ENCODE measurements around the gene TTC23.

The TTC23 gene

GRCh38 chr15:99132122-99132521 is 117.3 kb downstream of the TTC23 start:
- no peak for DNase-seq (ENCODE audit: low read depth)
- H3K4me3 ChIP-seq (ENCODE audit: low read depth, low read length): no peak overlapping the region
- TF ChIP-seq CTCF (IDR thresholded peaks at IDR 0.05; ENCODE audit: low read depth, low read length): no peak
- no peak for TF ChIP-seq MAX (IDR thresholded peaks at IDR 0.05; ENCODE audit: low read depth, low read length)
- TF ChIP-seq POLR2A (IDR thresholded peaks at IDR 0.05; ENCODE audit: extremely low read depth, insufficient read length): no peak
- no peak for TF ChIP-seq MYC (IDR thresholded peaks at IDR 0.05; ENCODE audit: low read depth, low read length)

- H3K4me3 ChIP-seq (ENCODE audit: low read depth, low read length): no peak overlapping the region
- DNase-seq (ENCODE audit: low read depth): no peak
- TF ChIP-seq MYC (IDR thresholded peaks at IDR 0.05; ENCODE audit: low read depth, low read length): no peak
- TF ChIP-seq POLR2A (IDR thresholded peaks at IDR 0.05; ENCODE audit: extremely low read depth, insufficient read length): no peak
Measured at GRCh38 chr15:99131441-99132023, 117.8 kb downstream of the TTC23 start.

- no peak overlapping the region for H3K4me3 ChIP-seq (ENCODE audit: low read depth, low read length)
- TF ChIP-seq POLR2A (IDR thresholded peaks at IDR 0.05; ENCODE audit: extremely low read depth, insufficient read length) (no peak), MYC (IDR thresholded peaks at IDR 0.05; ENCODE audit: low read depth, low read length) (no peak), CTCF (IDR thresholded peaks at IDR 0.05; ENCODE audit: low read depth, low read length) (no peak), MAX (IDR thresholded peaks at IDR 0.05; ENCODE audit: low read depth, low read length) (no peak)
Measured at GRCh38 chr15:99130765-99131440, 118.5 kb downstream of the TTC23 start.

GRCh38 chr15:99130314-99130713 is 119.1 kb downstream of the TTC23 start:
- no peak overlapping the region for H3K4me3 ChIP-seq (ENCODE audit: low read depth, low read length)
- TF ChIP-seq POLR2A (IDR thresholded peaks at IDR 0.05; ENCODE audit: extremely low read depth, insufficient read length) (no peak), CTCF (IDR thresholded peaks at IDR 0.05; ENCODE audit: low read depth, low read length) (no peak), MYC (IDR thresholded peaks at IDR 0.05; ENCODE audit: low read depth, low read length) (no peak), MAX (IDR thresholded peaks at IDR 0.05; ENCODE audit: low read depth, low read length) (no peak)
- no peak for DNase-seq (ENCODE audit: low read depth)

More at GRCh38 chr15:99130765-99131440, 118.5 kb downstream of the TTC23 start:
- no peak for DNase-seq (ENCODE audit: low read depth)

GRCh38 chr15:99129644-99130043 is 119.7 kb downstream of the TTC23 start:
- DNase-seq (ENCODE audit: low read depth): no peak
- no peak overlapping the region for H3K4me3 ChIP-seq (ENCODE audit: low read depth, low read length)
- TF ChIP-seq POLR2A (IDR thresholded peaks at IDR 0.05; ENCODE audit: extremely low read depth, insufficient read length) (no peak), MAX (IDR thresholded peaks at IDR 0.05; ENCODE audit: low read depth, low read length) (no peak), MYC (IDR thresholded peaks at IDR 0.05; ENCODE audit: low read depth, low read length) (no peak), CTCF (IDR thresholded peaks at IDR 0.05; ENCODE audit: low read depth, low read length) (no peak)

GRCh38 chr15:99128411-99128810 is 121.0 kb downstream of the TTC23 start:
- TF ChIP-seq MYC (IDR thresholded peaks at IDR 0.05; ENCODE audit: low read depth, low read length) (no peak), CTCF (IDR thresholded peaks at IDR 0.05; ENCODE audit: low read depth, low read length) (no peak), MAX (IDR thresholded peaks at IDR 0.05; ENCODE audit: low read depth, low read length) (no peak), POLR2A (IDR thresholded peaks at IDR 0.05; ENCODE audit: extremely low read depth, insufficient read length) (no peak)
- no peak overlapping the region for H3K4me3 ChIP-seq (ENCODE audit: low read depth, low read length)
- no peak for DNase-seq (ENCODE audit: low read depth)
